H9 (cell line): ENCODE results near the gene GPC4. TPM values are rescaled to one million over a fixed set of nuclear protein-coding genes. Genes with fewer than 3 reads are reported as not detected.
A peak's percentile ranks its signal among the peaks of the same experiment; 100 is the strongest.

Experiments used
- DNase-seq: peaks from one replicate; pipeline ENCODE4 v3.0.0-alpha.2; 2017
- H2AFZ ChIP-seq: one replicate; pipeline ENCODE4 v1.6.1; 2013; ENCODE audit warnings: mild to moderate bottlenecking, low read length, control low read depth, moderate library complexity
- H2AK5ac ChIP-seq: 2 replicates; pipeline ENCODE4 v1.6.1; 2013; ENCODE audit warnings: low read length, control low read depth, mixed read lengths; ENCODE audit not compliant: insufficient read length
- H2BK120ac ChIP-seq: one replicate; pipeline ENCODE4 v1.6.1; 2013; ENCODE audit warnings: low read depth, mild to moderate bottlenecking, low read length, control low read depth, inconsistent platforms; ENCODE audit not compliant: poor library complexity, severe bottlenecking
- H2BK12ac ChIP-seq: 2 replicates; pipeline ENCODE4 v1.6.1; 2013; ENCODE audit warnings: low read length, control low read depth, mixed read lengths, low read depth; ENCODE audit not compliant: insufficient read length
- H2BK15ac ChIP-seq: 2 replicates; pipeline ENCODE4 v1.6.1; 2013; ENCODE audit warnings: low read depth, low read length, control low read depth
- H2BK20ac ChIP-seq: one replicate; pipeline ENCODE4 v1.6.1; 2013; ENCODE audit warnings: low read depth, mild to moderate bottlenecking, low read length, control low read depth, inconsistent platforms; ENCODE audit not compliant: poor library complexity, severe bottlenecking
- H2BK5ac ChIP-seq: 2 replicates; pipeline ENCODE4 v1.6.1; 2013; ENCODE audit warnings: low read length, control low read depth, mixed read lengths; ENCODE audit not compliant: insufficient read length
- H3K14ac ChIP-seq: 2 replicates; pipeline ENCODE4 v1.6.1; 2013; ENCODE audit warnings: low read length, control low read depth; ENCODE audit not compliant: insufficient read depth
- H3K18ac ChIP-seq: 2 replicates; pipeline ENCODE4 v1.6.1; 2013; ENCODE audit warnings: low read depth, mild to moderate bottlenecking, mixed read lengths, low read length, control low read depth; ENCODE audit not compliant: insufficient read length
- H3K23ac ChIP-seq: 2 replicates; pipeline ENCODE4 v1.6.1; 2013; ENCODE audit warnings: low read length, control low read depth, mixed read lengths, low read depth; ENCODE audit not compliant: insufficient read length
- H3K23me2 ChIP-seq: 2 replicates; pipeline ENCODE4 v1.6.1; 2013; ENCODE audit warnings: low read depth, mild to moderate bottlenecking, mixed read lengths, low read length, control low read depth; ENCODE audit not compliant: insufficient read length, poor library complexity, severe bottlenecking
- H3K27ac ChIP-seq: 2 replicates; pipeline ENCODE4 v1.5.1; 2013; ENCODE audit warnings: low read length, control low read depth, mixed read lengths, low read depth; ENCODE audit not compliant: insufficient read length
- H3K27me3 ChIP-seq: 2 replicates; pipeline ENCODE4 v1.6.1; 2013; ENCODE audit warnings: low read length, control low read depth, inconsistent platforms; ENCODE audit not compliant: insufficient read depth
- H3K4ac ChIP-seq: 2 replicates; pipeline ENCODE4 v1.6.1; 2013; ENCODE audit warnings: low read depth, mild to moderate bottlenecking, control low read depth, inconsistent platforms, low read length, moderate library complexity
- H3K4me1 ChIP-seq: 2 replicates; pipeline ENCODE4 v1.6.1; 2013; ENCODE audit warnings: low read length, control low read depth, inconsistent platforms; ENCODE audit not compliant: insufficient read depth
- H3K4me2 ChIP-seq: 2 replicates; pipeline ENCODE4 v1.6.1; 2013; ENCODE audit warnings: low read length, control low read depth, mixed read lengths; ENCODE audit not compliant: insufficient read length, insufficient read depth
- H3K56ac ChIP-seq: 2 replicates; pipeline ENCODE4 v1.6.1; 2013; ENCODE audit warnings: low read depth, mild to moderate bottlenecking, mixed read lengths, low read length, control low read depth; ENCODE audit not compliant: insufficient read length
- H3K79me1 ChIP-seq: 2 replicates; pipeline ENCODE4 v1.6.1; 2013; ENCODE audit warnings: low read depth, mild to moderate bottlenecking, moderate library complexity, low read length, control low read depth, inconsistent platforms; ENCODE audit not compliant: insufficient read depth, poor library complexity, severe bottlenecking
- H3K79me2 ChIP-seq: 2 replicates; pipeline ENCODE4 v1.6.1; 2013; ENCODE audit warnings: low read length, control low read depth, inconsistent platforms; ENCODE audit not compliant: insufficient read depth
- H3K9ac ChIP-seq: 2 replicates; pipeline ENCODE4 v1.6.1; 2013; ENCODE audit warnings: low read length, control low read depth, mixed read lengths; ENCODE audit not compliant: insufficient read length; ENCODE audit errors: extremely low read depth
- H3K9me3 ChIP-seq: one replicate; pipeline ENCODE4 v1.6.1; 2013; ENCODE audit warnings: low read depth, low read length, inconsistent platforms; ENCODE audit not compliant: control insufficient read depth
- H3T11ph ChIP-seq: one replicate; pipeline ENCODE4 v1.6.1; 2013; ENCODE audit warnings: mild to moderate bottlenecking, low read length, control low read depth, inconsistent platforms
- H4K20me1 ChIP-seq: one replicate; pipeline ENCODE4 v1.6.1; 2013; ENCODE audit not compliant: control insufficient read depth, insufficient read length, insufficient read depth
- H4K5ac ChIP-seq: 2 replicates; pipeline ENCODE4 v1.6.1; 2013; ENCODE audit warnings: low read depth, mild to moderate bottlenecking, mixed read lengths, low read length, control low read depth; ENCODE audit not compliant: insufficient read length
- H4K8ac ChIP-seq: replicated peaks from 2 replicates; pipeline ENCODE4 v1.6.1; 2013; ENCODE audit warnings: low read length, control low read depth, mixed read lengths, low read depth; ENCODE audit not compliant: insufficient read length
- H4K91ac ChIP-seq: 2 replicates; pipeline ENCODE4 v1.6.1; 2013; ENCODE audit warnings: low read depth, mild to moderate bottlenecking, moderate library complexity, mixed read lengths, low read length, control low read depth; ENCODE audit not compliant: insufficient read length
- H3K27ac Mint-ChIP-seq, 3 experiments: 2 replicates in 2 of 3; 3 replicates in 1 of 3; pipeline ENCODE4 v1.8.0; 2020 to 2021; ENCODE audit warnings: mixed read lengths in 3 of 3, mild to moderate bottlenecking in 1 of 3, moderate library complexity in 1 of 3
- H3K27me3 Mint-ChIP-seq: 2 replicates; pipeline ENCODE4 v1.8.0; 2021; ENCODE audit warnings: low read depth, mild to moderate bottlenecking, moderate library complexity, mixed read lengths
- H3K36me3 Mint-ChIP-seq, 3 experiments: 2 replicates in 2 of 3; 3 replicates in 1 of 3; pipeline ENCODE4 v1.8.0; 2020 to 2021; ENCODE audit warnings: low read depth in 3 of 3, mixed read lengths in 3 of 3; ENCODE audit not compliant: insufficient read depth in 1 of 3
- H3K4me1 Mint-ChIP-seq, 2 experiments: 2 replicates each; pipeline ENCODE4 v1.8.0; 2020; ENCODE audit warnings: mixed read lengths in 2 of 2
- H3K4me3 Mint-ChIP-seq, 2 experiments: 2 replicates in 1 of 2; 3 replicates in 1 of 2; pipeline ENCODE4 v1.8.0; 2020 to 2021; ENCODE audit warnings: mild to moderate bottlenecking in 2 of 2, mixed read lengths in 2 of 2, moderate library complexity in 1 of 2
- H3K9me3 Mint-ChIP-seq, 2 experiments: 2 replicates in 1 of 2; 3 replicates in 1 of 2; pipeline ENCODE4 v1.8.0; 2020; ENCODE audit warnings: mild to moderate bottlenecking in 2 of 2, mixed read lengths in 2 of 2, moderate library complexity in 1 of 2
- WGBS: extraction: QIAGEN DNeasy Blood & Tissue Kit; methylation state at CpG from one replicate; pipeline ENCODE4 v1.1.7; 2013; ENCODE audit warnings: missing lambda C conversion rate, low lambda C conversion rate, mixed read lengths; ENCODE audit not compliant: insufficient read length; ENCODE audit errors: extremely low coverage; 5-methylcytosine and 5-hydroxymethylcytosine counted together
- total RNA-seq: library from RNA; stranded (reverse); gene quantifications from 2 replicates; pipeline ENCODE4 v1.2.1, GENCODE V29; 2021
- TF ChIP-seq, protein P1 (sequence below): fragments of 200-600 bp; sonication (generic); conservative IDR thresholded peaks from 3 replicates; pipeline ENCODE4 v1.8.0; 2021; ENCODE audit warnings: antibody characterized with exemption, mild to moderate bottlenecking

Gene GPC4
- total RNA-seq, 1 experiment from 2014 or later: 416 TPM

DNA sequence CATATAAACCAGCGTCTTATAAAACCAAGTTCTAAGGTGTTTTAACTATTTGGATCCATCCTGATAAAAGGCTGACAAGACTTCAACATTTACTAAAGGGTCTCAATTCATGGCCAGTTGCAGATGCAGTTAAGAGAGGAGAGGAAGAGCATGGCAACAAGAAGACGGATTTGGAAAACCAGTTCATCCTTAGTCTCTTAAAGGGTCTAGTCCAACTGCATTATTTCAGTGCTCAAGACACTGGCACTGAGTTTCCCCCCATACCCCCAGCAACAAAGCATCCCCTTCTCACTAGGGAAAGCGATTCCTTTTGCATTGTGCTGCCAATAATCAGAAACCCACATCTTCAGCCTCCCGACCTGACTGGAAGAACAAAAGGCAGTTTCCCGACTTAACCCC is 106.8 kb downstream of the GPC4 start:
- H3K23ac ChIP-seq: no peak overlapping the region
- no peak overlapping the region for H4K8ac ChIP-seq
- no peaks in the 10 kb centered on the region for H4K20me1 ChIP-seq
- Mint-ChIP-seq H3K4me1 (peaks cover 0 to 44% of the 10 kb centered on the region in 2 experiments; a peak in 3 of 4 replicates), H3K27me3 (no peaks in the 10 kb centered on the region), H3K27ac (no peak overlapping the region), H3K4me3 (no peak overlapping the region), H3K9me3 (no peaks in the 10 kb centered on the region; a peak in 1 of 5 replicates), H3K36me3 (peaks cover 32 to 69% (median 39%) of the 10 kb centered on the region in 3 experiments)
- H2BK20ac ChIP-seq: no peak overlapping the region
- no peak overlapping the region for H2BK15ac ChIP-seq
- H2AFZ ChIP-seq: no peak overlapping the region
- H3K14ac ChIP-seq: no peak overlapping the region
- peaks cover 6% of the 10 kb centered on the region for H3K79me1 ChIP-seq
- no peaks in the 10 kb centered on the region for H3K27me3 ChIP-seq
- H2BK120ac ChIP-seq: no peak overlapping the region
- no peak overlapping the region for H2BK12ac ChIP-seq
- no peaks in the 10 kb centered on the region; the same call in 1 of the 2 replicates for H3K79me2 ChIP-seq
- no peak overlapping the region for H2BK5ac ChIP-seq
- H4K91ac ChIP-seq: no peak overlapping the region
- H3K9me3 ChIP-seq: no peaks in the 10 kb centered on the region
- H3K4me1 ChIP-seq: peaks cover 8% of the 10 kb centered on the region; the same call in 1 of the 2 replicates
- peaks cover 4% of the 10 kb centered on the region for H3K23me2 ChIP-seq
- H3K9ac ChIP-seq: no peak overlapping the region
- H3K4ac ChIP-seq: no peak overlapping the region
- H4K5ac ChIP-seq: no peak overlapping the region
- H3K4me2 ChIP-seq: peak overlapping the region; percentile 21
- TF ChIP-seq, protein P1, sequence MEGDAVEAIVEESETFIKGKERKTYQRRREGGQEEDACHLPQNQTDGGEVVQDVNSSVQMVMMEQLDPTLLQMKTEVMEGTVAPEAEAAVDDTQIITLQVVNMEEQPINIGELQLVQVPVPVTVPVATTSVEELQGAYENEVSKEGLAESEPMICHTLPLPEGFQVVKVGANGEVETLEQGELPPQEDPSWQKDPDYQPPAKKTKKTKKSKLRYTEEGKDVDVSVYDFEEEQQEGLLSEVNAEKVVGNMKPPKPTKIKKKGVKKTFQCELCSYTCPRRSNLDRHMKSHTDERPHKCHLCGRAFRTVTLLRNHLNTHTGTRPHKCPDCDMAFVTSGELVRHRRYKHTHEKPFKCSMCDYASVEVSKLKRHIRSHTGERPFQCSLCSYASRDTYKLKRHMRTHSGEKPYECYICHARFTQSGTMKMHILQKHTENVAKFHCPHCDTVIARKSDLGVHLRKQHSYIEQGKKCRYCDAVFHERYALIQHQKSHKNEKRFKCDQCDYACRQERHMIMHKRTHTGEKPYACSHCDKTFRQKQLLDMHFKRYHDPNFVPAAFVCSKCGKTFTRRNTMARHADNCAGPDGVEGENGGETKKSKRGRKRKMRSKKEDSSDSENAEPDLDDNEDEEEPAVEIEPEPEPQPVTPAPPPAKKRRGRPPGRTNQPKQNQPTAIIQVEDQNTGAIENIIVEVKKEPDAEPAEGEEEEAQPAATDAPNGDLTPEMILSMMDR: no peak
- H3T11ph ChIP-seq: no peak overlapping the region
- H3K27ac ChIP-seq: peak overlapping the region; percentile 15
- no peak overlapping the region for H3K18ac ChIP-seq
- H2AK5ac ChIP-seq: no peak overlapping the region
- no peak for DNase-seq
- no CpG with 5 or more reads among the region's 5 CpGs for WGBS
- H3K56ac ChIP-seq: no peak overlapping the region
